Activated CD8-positive, alpha-beta memory T cell treated with anti-CD3 and anti-CD28 coated beads, Interleukin-2, amount 10 ng/mL, durations not matched to agents 7 days and 5 days (primary cell): ENCODE measurements around the gene BEAN1. TPM values are rescaled to one million over a fixed set of nuclear protein-coding genes. Genes with fewer than 3 reads are reported as not detected.
A peak's percentile ranks its signal among the peaks of the same experiment; 100 is the strongest.

Experiments used
- ATAC-seq: fragments of 150-1000 bp; cut with Tn5 transposase; one replicate; pipeline ENCODE4 v1.10.0; 2021; ENCODE audit warnings: moderate library complexity
- CTCF ChIA-PET: fragments of 350-600 bp; sonication (Branson Sonifier 250); formaldehyde crosslinking; loops from one replicate; lab custom pipeline; 2021; ENCODE audit warnings: antibody characterized with exemption; lab: Charles Lee
- DNase-seq: peaks from one replicate; pipeline ENCODE4 v3.0.0-alpha.2; 2020
- H3K27ac Mint-ChIP-seq: one replicate; pipeline ENCODE4 v1.8.0; 2021; ENCODE audit warnings: mild to moderate bottlenecking, mixed read lengths
- H3K27me3 Mint-ChIP-seq: one replicate; pipeline ENCODE4 v1.8.0; 2021; ENCODE audit warnings: mixed read lengths
- H3K36me3 Mint-ChIP-seq: one replicate; pipeline ENCODE4 v1.8.0; 2021; ENCODE audit warnings: mild to moderate bottlenecking, mixed read lengths
- H3K4me1 Mint-ChIP-seq: one replicate; pipeline ENCODE4 v1.8.0; 2021; ENCODE audit warnings: mixed read lengths
- H3K4me3 Mint-ChIP-seq: one replicate; pipeline ENCODE4 v1.8.0; 2021; ENCODE audit warnings: mild to moderate bottlenecking, moderate library complexity, mixed read lengths
- H3K9me3 Mint-ChIP-seq: one replicate; pipeline ENCODE4 v1.8.0; 2022; ENCODE audit warnings: low read depth, mixed read lengths
- total RNA-seq, 2 experiments: library from RNA; stranded (reverse); gene quantifications; one replicate each; pipeline ENCODE4 v1.2.3, GENCODE V29; 2021

The BEAN1 gene
- not detected for total RNA-seq

- H3K27ac Mint-ChIP-seq, result no peak within 1 kb of the TSS
- H3K4me3 Mint-ChIP-seq, result no peak within 1 kb of the TSS
- peaks cover 1% of the 10 kb centered on the region for H3K4me1 Mint-ChIP-seq
- no peaks in the 10 kb centered on the region for H3K36me3 Mint-ChIP-seq
- CTCF ChIA-PET, result no interaction called here
- ATAC-seq (peak; percentile 45), DNase-seq (no peak)
- H3K27me3 Mint-ChIP-seq, result peaks cover 81% of the 10 kb centered on the region
- H3K9me3 Mint-ChIP-seq, result no peaks in the 10 kb centered on the region
Observed at GRCh38 chr16:66427036-66427860, at the start of gene BEAN1. TSS of gene BEAN1 (plus strand) at chr16:66427295. CDS start at chr16:66437677, 10,382 bp downstream.

- no peaks in the 10 kb centered on the region for H3K4me1 Mint-ChIP-seq
- CTCF ChIA-PET, result no interaction called here
- no peak overlapping the region for H3K4me3 Mint-ChIP-seq
- peaks cover 5% of the 10 kb centered on the region for H3K9me3 Mint-ChIP-seq
- H3K27me3 Mint-ChIP-seq, result no peaks in the 10 kb centered on the region
- DNase-seq (no peak), ATAC-seq (no peak)
- no peak overlapping the region for H3K27ac Mint-ChIP-seq
- no peaks in the 10 kb centered on the region for H3K36me3 Mint-ChIP-seq
Observed at GRCh38 chr16:66377324-66377723, 49.8 kb upstream of the BEAN1 start.

DNA sequence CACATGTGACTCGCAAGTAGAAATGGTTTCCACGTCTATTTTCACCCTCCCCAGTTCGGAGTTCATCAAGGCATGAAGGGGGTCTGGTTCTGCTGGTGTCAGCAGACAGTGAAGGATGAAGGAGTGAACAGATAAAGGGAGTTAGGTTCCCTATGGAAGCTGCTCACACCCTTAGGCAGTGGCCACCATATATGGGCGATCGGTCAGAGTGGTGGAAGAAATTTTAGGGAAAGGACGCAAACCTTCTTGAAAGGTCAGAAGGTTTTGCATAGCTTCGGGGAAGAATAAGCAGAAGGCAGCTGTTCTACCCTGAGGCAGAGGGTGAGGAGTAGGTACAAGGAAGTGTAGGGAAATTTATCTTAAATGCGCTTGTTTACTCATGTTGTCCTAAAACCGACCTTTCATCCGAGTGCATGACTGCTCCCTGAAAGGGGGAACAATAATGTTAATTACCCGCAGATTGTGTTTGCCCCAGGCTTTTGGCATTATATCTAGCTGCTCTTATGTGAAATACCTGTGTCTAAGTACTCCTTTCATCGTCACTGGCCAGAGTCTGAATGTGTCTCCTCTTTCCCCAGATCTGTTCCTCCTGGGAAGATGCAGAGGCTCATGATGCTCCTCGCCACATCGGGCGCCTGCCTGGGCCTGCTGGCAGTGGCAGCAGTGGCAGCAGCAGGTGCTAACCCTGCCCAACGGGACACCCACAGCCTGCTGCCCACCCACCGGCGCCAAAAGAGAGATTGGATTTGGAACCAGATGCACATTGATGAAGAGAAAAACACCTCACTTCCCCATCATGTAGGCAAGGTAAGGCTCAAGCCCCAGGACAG, 48.1 kb upstream of the BEAN1 start:
- Mint-ChIP-seq H3K4me1 (no peaks in the 10 kb centered on the region), H3K4me3 (no peak overlapping the region), H3K9me3 (peaks cover 5% of the 10 kb centered on the region), H3K27me3 (no peaks in the 10 kb centered on the region), H3K27ac (no peak overlapping the region), H3K36me3 (no peaks in the 10 kb centered on the region)
- CTCF ChIA-PET, result no interaction called here
- ATAC-seq, result no peak
- no peak for DNase-seq

GRCh38 chr16:66379571-66379941, 47.5 kb upstream of the BEAN1 start:
- ATAC-seq (no peak), DNase-seq (no peak)
- Mint-ChIP-seq H3K27ac (no peak overlapping the region), H3K27me3 (no peaks in the 10 kb centered on the region), H3K4me3 (no peak overlapping the region), H3K9me3 (peaks cover 5% of the 10 kb centered on the region), H3K36me3 (no peaks in the 10 kb centered on the region), H3K4me1 (no peaks in the 10 kb centered on the region)
- CTCF ChIA-PET, result no interaction called here

DNA sequence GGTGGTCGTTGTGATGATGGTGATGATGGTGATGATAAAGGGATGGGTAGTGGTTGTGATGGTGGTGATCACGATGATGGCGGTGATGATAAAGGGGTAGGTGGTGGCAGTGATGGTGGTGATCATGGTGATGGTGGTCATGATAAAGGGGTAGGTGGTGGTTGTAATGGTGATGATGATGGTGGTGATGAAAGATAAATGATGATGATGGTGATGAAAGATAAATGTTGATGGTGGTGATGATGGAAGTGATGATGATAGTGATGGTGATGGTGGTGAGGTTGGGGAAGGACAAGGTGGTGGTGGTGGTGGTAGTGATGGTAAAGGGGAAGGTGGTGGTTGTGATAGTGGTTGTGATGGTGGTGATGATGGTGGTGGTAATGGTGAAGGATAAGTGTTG, 46.7 kb upstream of the BEAN1 start:
- H3K9me3 Mint-ChIP-seq, result peaks cover 5% of the 10 kb centered on the region
- CTCF ChIA-PET, result no interaction called here
- DNase-seq (no peak), ATAC-seq (no peak)
- H3K27ac Mint-ChIP-seq, result no peak overlapping the region
- H3K4me1 Mint-ChIP-seq, result no peaks in the 10 kb centered on the region
- H3K36me3 Mint-ChIP-seq, result no peaks in the 10 kb centered on the region
- H3K27me3 Mint-ChIP-seq, result no peaks in the 10 kb centered on the region
- H3K4me3 Mint-ChIP-seq, result no peak overlapping the region

GRCh38 chr16:66381585-66382170, 45.4 kb upstream of the BEAN1 start:
- DNase-seq (no peak), ATAC-seq (no peak)
- Mint-ChIP-seq H3K27me3 (no peaks in the 10 kb centered on the region), H3K9me3 (peaks cover 5% of the 10 kb centered on the region), H3K4me3 (no peak overlapping the region), H3K36me3 (no peaks in the 10 kb centered on the region), H3K27ac (no peak overlapping the region), H3K4me1 (no peaks in the 10 kb centered on the region)
- CTCF ChIA-PET, result no interaction called here

DNA sequence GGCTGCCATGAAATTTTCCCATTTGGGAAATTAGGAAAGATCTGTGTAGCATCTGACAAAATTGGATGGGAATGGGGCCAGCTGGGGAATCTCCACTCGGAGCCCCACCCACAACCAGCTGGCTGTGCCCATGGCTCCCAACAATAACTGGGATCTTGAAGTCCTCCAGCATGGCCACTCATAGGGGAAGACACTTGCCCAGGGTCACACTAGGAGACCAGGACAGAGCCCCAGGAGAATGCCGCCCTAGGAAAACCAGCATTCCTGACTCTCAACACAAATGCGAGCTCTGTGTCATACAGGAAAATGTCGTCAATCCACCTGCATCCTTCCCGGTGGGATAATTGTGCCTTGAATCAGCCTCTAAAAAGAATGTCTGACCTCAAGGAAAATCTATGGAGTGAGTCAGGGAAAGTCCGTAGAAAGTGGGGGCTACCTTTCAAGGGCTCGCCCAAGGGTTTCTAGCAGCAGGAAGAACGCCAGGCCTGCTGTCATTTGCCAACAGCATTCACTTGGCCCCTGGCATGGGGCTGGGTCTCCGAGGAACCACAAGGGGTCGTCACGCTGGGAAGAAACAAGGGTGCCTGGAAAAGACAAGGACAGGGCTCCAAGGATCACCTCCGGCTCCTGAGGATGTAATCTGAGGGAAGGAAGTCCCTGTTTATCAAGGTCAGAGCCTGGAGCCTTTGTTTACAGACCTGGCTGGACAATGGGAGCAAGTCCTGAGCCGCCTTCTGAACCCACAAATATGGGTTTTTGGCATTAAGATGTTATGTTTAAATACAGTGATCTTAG, 44.7 kb upstream of the BEAN1 start:
- Mint-ChIP-seq H3K27ac (no peak overlapping the region), H3K9me3 (peaks cover 5% of the 10 kb centered on the region), H3K4me1 (no peaks in the 10 kb centered on the region), H3K27me3 (no peaks in the 10 kb centered on the region), H3K36me3 (no peaks in the 10 kb centered on the region), H3K4me3 (no peak overlapping the region)
- DNase-seq (no peak), ATAC-seq (no peak)
- CTCF ChIA-PET, result no interaction called here

DNA sequence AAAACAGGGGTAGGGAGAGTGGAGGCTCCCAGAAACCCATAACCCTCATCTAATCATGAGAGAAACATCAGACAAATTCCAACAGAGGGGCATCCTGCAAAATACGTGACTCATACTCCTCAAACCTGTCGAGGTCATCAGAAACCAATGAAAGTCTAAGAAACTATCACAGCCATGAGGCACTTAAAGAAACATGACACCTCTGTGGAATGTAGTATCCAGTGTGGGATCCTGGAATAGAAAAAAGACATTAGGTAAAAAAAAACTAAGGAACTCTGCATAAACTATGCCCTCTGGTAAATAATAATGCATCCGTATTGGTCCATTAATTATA, 44.2 kb upstream of the BEAN1 start:
- CTCF ChIA-PET, result no interaction called here
- DNase-seq, result no peak
- Mint-ChIP-seq H3K4me3 (no peak overlapping the region), H3K36me3 (no peaks in the 10 kb centered on the region), H3K4me1 (no peaks in the 10 kb centered on the region), H3K27me3 (no peaks in the 10 kb centered on the region), H3K9me3 (peaks cover 5% of the 10 kb centered on the region), H3K27ac (no peak overlapping the region)
- ATAC-seq, result no peak

- Mint-ChIP-seq H3K36me3 (no peaks in the 10 kb centered on the region), H3K4me3 (no peak overlapping the region), H3K4me1 (no peaks in the 10 kb centered on the region), H3K9me3 (peaks cover 5% of the 10 kb centered on the region), H3K27me3 (no peaks in the 10 kb centered on the region), H3K27ac (no peak overlapping the region)
- no peak for DNase-seq
- ATAC-seq, result no peak
- CTCF ChIA-PET, result no interaction called here
Observed at GRCh38 chr16:66383551-66383950, 43.5 kb upstream of the BEAN1 start.

DNA sequence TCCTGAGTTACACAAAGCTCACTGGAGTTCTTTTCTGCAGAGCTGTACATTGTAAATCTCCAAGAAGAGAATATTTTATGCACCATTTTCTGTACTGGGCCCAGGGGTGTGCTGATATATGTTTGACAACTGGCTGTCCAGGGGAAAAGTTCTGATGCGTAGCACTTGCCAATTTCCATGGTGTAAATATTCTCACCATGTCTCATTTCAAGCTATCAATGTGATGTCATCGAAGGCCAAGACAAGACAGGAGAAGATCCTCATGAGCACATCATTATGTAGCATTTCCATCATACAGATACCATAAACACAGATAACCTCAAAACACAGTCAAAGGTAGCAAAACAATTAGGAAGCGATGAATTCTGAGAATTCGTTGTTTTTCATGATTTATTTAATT, 41.7 kb upstream of the BEAN1 start:
- no peaks in the 10 kb centered on the region for H3K36me3 Mint-ChIP-seq
- H3K9me3 Mint-ChIP-seq, result peaks cover 2% of the 10 kb centered on the region
- no peak for ATAC-seq
- H3K4me3 Mint-ChIP-seq, result no peak overlapping the region
- no peak overlapping the region for H3K27ac Mint-ChIP-seq
- H3K27me3 Mint-ChIP-seq, result no peaks in the 10 kb centered on the region
- no peak for DNase-seq
- H3K4me1 Mint-ChIP-seq, result no peaks in the 10 kb centered on the region
- CTCF ChIA-PET, result no interaction called here

DNA sequence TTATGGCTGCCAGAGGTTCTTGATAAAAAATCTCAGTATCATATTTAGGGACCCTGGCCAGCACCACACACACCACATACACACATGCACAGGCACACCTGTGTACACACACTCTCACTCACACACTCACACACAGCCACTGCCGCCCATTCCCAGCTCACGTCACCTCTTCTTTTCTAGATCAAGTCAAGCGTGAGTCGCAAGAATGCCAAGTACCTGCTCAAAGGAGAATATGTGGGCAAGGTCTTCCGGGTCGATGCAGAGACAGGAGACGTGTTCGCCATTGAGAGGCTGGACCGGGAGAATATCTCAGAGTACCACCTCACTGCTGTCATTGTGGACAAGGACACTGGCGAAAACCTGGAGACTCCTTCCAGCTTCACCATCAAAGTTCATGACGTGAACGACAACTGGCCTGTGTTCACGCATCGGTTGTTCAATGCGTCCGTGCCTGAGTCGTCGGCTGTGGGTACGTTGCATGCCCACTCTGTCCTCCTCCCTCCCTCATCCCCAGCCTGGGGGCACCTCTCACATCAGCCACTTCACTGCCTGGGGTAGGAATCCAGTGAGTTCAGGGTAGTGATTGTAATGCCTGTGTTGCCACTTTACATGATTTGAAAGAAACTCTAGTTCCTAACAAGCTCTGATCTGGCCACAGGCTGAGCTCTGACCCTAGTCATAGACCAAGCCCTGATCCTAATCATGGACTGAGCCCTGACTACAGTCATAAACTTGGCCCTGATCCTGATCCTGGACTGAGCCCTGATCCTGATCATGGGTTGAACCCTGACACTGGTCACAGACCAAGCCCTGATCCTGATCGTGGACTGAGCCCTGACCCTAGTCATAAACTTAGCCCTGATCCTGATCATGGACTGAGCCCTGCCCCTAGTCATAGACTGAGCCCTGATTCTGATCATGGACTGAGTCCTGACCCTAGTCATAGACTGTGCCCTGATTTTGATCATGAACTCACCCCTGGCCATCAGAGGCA, 40.2 kb upstream of the BEAN1 start:
- no peak overlapping the region for H3K4me3 Mint-ChIP-seq
- DNase-seq (no peak), ATAC-seq (no peak)
- no peaks in the 10 kb centered on the region for H3K36me3 Mint-ChIP-seq
- no peaks in the 10 kb centered on the region for H3K4me1 Mint-ChIP-seq
- CTCF ChIA-PET, result no interaction called here
- H3K27ac Mint-ChIP-seq, result no peak overlapping the region
- no peaks in the 10 kb centered on the region for H3K27me3 Mint-ChIP-seq
- H3K9me3 Mint-ChIP-seq, result no peaks in the 10 kb centered on the region

- Mint-ChIP-seq H3K27ac (no peak overlapping the region), H3K9me3 (no peaks in the 10 kb centered on the region), H3K36me3 (no peaks in the 10 kb centered on the region), H3K4me1 (no peaks in the 10 kb centered on the region), H3K27me3 (no peaks in the 10 kb centered on the region), H3K4me3 (no peak overlapping the region)
- no peak for DNase-seq
- ATAC-seq, result no peak
- CTCF ChIA-PET, result no interaction called here
Observed at GRCh38 chr16:66387817-66388332, 39.2 kb upstream of the BEAN1 start.
